Suppressor macrophage treated with lipopolysaccharide for 4 hours (primary cell): ENCODE measurements around the gene EXO1.
"Not testable (repeated sequence)": the region's sequence is repeated elsewhere in the genome, so short reads cannot be mapped to it uniquely, and the experiment has no call there.

Experiments used
- DNase-seq: peaks from one replicate; pipeline ENCODE4 v3.0.0-alpha.2; 2020

The EXO1 gene

DNA sequence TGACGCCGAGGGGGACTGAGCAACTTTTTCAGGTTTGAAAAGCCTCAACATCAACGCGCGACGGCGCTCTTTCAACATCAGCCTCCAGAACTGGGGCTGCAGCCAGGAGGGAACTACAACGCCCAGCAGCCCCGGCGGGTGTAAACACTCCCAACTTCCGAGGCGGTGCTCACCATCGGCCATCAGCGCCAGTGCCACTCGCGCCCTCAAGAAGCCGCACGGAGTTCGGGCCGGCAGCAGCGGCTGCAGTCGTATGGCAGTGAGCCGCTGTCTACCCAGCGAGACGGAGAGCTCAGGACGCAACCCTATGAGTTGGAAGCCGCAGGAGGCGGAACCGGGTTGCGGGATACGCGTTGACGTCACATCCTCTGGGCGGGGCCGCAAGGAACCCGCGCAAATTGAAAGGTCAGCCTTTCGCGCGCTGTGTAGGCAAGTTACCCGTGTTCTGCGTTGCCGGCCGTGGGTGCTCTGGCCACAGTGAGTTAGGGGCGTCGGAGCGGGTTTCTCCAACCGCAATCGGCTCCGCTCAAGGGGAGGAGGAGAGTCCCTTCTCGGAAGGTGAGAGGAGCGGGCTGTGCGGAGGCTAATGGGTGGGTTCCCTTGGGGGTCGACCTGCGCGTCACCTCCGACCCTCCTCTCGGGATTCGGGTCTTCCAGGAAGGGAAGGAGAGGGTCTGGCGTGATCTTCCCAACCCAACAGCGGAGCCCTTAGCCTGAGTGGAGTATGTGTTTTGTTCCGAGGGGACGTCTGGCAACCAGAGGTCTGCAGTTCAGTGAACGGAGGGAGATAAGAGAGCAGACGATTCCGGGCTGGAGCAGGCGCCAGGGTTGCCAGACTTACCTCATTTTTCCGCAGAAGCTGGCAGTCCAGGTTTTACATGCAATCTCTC lies at the start of gene EXO1:
Gene EXO1 (plus strand): TSS at position 409 of the 890 bp plus-strand sequence. CDS start 2,222 bp downstream, outside the sequence.
- DNase-seq, result peak; percentile 93

DNA sequence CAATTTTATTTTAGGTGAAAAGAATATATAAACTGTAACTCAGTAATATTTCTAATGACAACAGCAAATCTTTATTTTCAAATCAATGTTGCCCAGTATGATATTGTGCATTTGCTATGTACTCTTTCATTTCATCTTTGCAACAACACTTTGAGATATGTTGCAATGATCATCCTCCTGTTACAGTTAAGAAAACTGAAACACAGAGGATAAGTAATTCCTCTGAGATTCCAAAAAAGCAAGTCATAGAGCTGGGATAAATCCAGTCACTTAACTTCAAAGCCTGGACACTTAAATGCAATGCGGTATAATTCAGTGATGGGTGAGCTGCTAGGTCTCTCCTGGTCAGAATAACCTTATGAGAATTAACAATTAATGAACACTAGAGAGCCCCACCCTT lies 48.6 kb upstream of the EXO1 start:
- no peak for DNase-seq

DNA sequence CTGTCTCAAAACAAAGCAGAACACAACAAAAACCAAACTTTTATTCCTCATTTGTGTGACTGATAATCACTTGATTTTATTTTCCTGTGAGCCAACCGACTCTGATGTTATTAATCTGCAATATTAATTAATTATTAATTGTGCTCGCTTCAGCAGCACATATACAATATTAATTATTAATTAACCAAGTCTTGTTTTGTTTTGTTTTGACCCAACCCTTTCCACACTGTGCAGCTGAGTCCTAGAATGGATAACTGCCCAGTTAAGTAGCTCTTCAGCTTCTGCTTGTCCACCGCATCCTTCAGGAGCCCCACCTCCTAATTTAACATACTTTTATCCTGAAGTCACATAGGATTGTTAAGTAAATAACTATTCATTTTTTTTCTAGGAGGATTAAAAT lies 47.4 kb upstream of the EXO1 start:
- DNase-seq, result no peak

DNA sequence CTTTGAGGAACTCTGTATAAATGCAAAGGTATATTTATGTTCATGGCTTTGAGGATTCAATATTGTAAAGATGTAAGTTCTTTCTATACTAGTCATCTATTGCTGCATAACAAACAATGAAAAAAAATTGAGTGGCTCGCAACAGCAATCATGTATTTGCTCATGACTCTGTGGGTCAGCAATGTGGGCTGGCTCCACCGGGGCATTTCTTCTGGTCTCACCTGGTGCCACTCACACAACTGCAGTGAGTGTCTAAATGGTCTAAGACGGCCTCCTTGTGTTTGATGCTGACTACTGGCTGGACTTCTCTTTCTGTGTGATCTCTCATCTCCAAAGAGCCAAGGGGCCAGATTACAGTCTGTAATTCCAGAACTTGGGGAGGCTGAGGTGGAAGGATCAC lies 45.1 kb upstream of the EXO1 start:
- DNase-seq, result no peak

DNA sequence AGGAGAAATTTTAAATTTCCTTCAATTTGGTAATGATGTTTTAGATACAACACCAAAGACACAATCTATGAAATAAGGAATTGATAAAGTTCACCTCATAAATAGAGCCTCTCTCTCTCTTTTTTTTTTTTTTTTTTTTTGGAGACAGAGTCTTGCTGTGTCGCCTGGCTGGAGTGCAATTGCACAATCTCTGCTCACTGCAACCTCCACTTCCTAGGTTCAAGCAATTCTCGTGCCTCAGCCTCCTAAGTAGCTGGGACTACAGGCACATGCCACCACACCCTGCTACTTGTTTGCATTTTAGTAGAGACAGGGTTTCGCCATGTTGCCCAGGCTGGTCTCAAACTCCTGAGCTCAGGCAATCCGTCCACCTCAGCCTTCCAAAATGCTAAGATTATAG lies 43.3 kb upstream of the EXO1 start:
- DNase-seq, result not testable (repeated sequence)

DNA sequence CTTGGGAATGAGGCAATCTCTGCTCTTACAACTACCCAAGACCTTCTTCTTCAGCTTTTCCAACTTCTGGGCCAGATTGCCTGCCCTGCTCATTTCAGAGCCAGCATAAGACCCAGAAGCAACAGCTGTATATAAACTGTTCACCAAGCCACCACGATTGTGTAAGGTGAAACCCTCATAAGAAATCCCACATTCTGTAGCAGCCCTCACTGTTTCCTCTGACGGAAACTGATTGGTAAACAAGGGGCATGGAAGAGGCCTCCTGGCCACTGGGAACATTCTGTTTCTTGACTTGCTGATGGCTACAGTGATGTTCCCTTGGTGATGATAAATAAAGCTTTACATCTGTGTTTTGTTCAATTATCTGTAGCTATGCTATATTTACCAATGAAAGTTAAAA lies 39.7 kb upstream of the EXO1 start:
- no peak for DNase-seq

DNA sequence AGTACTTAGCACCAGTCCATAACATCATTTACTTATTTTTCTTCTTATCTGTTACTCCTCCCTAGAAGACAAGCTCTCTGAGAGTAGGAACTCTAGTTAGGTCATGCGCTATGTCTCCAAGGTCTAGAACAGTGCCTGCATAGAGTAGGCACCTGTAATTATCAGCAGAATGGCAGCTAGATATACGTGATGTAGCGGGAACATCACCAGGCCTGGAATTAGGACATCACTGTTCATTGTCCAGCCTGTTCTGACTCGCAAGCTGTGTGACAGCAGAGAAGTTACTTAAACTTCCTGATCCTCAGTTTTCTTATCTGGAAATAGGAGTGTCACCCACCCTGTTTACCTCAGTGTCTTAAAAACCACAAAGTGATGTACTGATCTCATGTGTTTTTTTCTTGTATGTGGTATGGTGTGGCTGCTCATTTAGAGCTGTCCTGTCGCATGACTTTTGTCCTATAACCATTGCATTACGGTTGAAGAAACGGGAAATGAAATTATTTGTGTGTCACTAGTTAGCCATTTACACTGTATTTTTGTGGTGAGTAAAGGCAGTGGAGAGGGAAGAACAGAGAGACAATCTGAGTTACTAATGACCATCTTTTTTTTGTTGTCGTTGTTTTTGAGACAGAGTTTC lies 37.1 kb upstream of the EXO1 start:
- DNase-seq, result peak; percentile 74

DNA sequence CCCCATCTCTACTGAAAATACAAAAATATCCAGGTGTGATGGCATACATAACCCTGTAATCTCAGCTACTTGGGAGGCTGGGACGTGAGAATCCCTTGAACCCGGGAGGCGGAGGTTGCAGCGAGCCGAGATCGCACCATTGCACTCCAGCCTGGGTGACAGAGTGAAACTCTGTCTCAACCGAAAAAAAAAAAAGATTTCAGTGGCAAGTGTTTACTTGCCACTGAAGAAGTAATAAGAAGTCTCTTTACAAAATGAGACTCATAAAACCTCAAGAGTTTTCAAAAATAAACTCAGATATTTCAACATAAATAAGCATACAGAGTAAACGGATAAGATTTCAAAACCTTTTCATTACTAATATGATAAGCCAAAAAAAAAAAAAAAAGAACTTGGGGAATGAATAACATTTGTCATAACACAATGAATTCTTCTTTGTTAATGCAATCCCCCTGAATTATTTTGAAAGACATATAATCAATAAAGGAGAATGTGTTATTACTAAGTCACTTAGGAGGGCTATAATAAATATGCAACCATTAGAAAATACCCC lies 34.2 kb upstream of the EXO1 start:
- DNase-seq, result no peak

DNA sequence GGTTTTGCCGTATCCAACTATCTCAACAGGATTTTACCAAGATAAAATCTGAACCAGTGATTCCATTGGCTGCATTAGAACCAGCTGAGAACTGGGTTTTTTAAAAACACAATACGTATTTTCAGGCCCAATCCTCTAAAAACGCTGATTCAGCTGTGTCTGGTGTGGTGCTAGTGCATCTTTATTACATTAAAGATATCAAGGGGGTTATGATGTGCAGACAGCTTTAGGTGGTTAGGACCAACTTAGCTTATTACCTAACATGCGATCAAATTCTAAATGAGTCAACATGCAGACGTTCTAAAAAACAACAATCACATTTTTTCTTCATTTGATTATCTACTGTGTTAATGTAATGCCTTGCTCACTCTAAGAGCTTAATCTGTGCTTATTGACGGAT lies 32.0 kb upstream of the EXO1 start:
- no peak for DNase-seq

DNA sequence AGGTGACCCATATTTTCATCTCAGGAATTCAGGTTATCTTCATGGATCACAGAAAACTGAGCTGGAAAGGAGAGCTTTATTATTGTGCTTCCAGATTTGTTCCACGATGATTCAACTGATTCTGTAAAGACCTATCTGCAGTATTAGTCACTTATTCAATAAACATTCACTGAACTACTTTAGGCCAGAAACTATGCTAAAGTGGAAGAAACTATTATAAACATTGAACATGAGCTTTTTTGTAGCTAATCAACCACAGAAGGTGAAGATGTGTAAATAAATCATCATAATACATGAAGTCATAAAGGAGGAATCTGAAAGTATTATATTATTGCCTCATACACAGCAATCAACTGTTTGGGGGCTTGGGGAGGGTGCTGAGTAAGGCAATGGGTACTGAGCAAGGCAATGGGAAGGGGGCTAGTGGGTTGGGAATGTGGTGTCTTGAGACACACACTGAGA lies 30.6 kb upstream of the EXO1 start:
- DNase-seq, result no peak

DNA sequence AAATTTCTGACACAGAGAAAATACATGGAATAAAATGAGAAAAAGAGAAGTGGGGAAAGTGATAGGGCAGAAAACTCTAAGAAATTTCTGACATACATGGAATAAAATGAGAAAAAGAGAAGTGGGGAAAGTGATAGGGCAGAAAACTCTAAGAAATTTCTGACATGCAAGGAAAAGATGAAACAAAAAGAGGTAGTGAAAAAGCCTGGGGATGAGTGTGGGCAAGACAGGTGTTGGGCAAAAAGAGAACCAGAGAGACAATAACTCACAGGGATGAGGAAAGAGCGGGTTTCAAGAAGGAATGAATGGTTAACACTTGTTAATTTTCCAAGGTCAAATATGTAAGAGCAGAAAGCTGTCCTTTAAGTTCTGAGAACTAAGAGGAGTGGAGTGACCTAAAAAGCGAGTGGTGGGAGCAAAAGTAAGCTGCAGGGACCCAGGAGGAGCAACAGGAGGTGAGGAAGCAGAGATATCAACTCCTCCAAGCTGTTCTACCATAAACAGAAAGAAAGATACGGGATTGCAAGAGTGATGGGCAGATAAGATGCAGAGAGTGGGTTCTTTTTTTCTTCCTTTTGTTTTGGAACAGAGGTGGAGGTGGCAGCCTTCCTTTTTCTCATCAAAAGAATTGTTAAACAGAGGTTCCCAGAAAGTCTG lies 29.9 kb upstream of the EXO1 start:
- DNase-seq, result peak; percentile 50

DNA sequence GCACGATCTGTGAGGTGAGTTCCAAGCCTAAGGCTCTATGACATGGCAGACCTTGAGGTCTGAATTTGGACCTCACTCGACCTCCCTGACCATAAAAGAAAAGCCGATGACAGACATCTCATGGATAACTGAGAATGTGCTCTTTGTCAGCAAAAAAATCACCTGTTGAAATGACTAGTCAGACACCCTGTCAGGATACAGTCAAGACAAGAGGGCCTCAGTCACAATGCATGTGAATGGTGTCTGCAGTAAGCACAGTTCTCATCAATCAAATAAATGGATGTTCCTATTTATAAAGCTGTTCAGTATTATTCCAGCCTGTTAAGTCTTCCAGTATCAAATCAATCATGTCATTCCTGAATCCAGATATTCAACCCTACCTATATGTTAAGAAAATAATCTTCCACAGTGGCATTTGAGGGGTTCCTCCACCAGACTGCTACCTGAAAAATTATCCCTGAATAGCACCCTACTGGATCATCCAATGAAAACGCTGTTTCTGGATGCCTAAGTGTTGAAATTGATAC lies 28.6 kb upstream of the EXO1 start:
- no peak for DNase-seq

DNA sequence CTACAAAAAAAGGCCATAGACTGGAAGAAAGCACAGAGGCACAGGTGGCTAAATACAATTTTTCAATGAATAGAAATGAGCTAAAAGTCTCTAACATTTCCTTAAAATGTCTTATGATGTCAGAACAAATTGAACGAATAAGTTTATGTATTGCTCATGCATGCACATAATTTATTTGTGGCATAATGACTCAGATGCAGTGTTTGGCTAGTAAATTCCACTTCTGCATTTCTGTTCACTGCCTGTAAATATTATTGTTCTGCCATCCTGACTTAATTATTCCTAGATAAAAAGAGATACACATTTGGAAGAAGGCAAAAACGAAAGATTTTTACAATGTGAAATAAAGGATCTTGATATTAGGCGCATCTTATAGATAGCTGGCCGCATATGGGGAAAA lies 26.6 kb upstream of the EXO1 start:
- peak; percentile 78 for DNase-seq

DNA sequence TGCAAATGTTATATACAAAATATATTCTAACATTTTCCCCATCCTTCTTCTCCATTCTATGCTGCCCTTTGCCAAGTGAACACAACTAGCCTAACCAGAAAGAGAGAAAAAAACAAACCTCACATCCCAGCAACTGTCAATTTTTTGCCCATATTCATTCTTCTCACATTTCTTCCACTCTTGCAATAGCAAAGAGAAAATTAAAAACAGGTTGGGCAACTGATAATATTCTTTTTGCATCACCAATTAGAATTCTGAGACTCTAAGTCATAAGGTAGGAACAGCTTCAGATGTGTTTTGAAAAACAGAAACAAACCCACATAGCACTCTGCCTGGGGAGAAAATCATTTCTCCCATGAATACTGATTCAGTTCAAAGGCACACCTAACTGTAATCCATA lies 25.2 kb upstream of the EXO1 start:
- no peak for DNase-seq

DNA sequence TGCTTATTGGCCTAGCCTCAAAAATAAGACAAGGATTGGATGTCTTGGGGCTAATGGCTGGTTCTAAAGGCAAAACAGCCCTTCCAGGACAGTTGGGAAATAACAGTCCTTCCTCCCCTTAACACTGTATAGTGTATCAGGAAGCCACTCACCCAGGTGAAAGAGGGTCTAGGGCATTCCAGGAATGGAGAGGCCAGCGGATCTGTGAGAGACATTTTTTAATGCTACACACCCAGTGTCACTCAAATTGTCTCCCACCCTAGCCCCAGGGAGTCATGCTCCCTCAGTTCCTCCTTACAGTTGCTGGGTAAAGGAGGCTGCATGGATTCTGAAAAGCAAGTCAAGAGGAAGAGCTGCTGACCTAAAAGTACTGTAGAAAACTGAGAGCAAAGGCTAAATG lies 24.1 kb upstream of the EXO1 start:
- no peak for DNase-seq

DNA sequence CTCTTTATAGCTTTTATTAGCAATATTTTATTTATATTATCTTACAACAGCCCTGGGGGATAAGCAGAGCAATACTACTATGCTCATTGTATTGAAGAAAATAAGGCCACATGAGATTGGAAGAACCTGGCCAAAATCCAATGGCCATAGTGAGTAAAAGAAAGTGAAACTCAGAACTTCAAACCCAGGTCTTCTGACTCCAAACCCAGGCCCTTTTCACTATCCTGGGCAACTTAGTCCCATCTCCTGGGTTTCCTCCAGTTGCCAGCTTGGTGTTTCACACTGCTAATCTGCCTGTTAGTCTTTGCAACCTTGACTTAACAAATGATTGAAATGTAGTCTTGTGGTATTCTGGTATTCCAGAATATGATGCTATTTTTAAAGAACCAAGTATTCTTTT lies 22.4 kb upstream of the EXO1 start:
- DNase-seq, result peak; percentile 24

DNA sequence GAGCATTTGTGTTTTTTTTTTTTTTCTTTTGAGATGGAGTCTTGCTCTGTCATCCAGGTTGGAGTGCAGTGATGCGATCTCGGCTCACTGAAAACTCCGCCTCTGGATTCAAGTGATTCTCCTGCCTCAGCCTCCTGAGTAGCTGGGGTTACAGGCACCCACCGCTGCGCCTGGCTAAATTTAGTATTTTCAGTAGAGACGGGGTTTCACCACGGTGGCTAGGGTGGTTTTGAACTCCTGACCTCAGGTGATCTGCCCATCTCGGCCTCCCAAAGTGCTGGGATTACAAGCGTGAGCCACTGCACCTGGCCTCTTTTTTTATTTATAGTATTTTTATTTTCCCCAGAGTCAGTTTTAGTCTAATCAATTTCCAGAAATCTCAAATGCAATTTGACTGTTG lies 21.4 kb upstream of the EXO1 start:
- not testable (repeated sequence) for DNase-seq

DNA sequence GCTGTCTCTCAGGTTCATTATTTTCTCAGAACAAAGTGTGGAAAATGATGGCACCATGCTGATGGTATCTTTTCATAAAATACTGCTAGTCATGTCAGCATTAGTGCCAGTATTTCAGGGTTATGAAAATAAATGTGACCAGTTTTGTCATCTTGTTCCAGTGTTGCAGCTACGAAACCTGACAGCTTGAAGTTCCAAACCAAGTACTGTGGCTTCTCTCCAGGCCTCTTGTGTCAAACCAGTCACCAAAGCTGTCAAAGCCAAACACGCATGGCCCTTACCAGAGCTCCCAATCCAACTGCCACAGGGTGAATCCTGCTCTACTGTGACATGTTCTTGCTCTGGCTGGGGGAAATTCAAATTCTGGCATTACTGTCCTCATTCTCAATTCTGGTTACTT lies 20.7 kb upstream of the EXO1 start:
- DNase-seq, result no peak

DNA sequence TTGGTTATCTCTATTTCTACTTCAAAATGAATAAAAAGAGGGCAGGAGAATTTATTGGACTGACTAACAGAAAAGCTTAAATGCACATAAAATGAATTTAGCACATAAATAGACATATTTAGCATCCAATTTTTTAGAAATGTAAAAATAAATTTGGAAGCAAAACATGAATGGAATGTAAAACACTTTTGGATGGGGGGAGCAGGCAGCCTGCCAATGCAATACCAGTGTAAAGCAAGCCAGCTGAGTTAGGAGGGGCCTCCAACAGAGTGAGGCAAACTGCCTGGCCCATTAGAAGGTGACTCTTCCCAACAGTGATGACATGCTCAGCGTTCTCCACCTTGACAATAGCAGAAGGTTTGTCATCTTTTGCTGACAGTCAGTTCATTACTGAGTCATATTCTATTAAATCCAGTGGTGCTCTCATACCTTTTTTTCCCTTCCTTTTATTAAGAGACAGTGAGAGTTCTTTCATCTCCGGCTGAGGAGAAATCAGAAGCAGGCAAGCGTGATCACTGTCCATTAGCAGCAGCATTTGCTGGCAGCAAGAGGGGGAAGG lies 19.5 kb upstream of the EXO1 start:
- DNase-seq, result no peak

DNA sequence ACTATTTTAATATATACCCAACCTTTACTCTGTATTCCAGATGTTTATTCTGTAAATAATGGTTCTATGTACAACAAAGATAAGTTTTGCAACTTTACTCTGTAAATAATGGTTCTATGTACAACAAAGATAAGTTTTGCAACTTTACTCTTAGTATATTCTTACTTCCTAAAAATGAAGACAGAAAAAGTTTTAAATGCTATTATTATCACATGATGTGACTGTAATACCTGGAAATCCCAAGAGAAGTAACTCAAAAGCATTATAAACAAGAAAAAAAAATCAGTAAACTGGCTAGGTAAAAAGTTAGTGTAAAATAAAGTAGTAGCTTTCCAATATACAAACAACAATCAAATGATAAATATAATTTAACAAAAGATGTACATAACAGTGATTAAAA lies 18.5 kb upstream of the EXO1 start:
- DNase-seq, result no peak

DNA sequence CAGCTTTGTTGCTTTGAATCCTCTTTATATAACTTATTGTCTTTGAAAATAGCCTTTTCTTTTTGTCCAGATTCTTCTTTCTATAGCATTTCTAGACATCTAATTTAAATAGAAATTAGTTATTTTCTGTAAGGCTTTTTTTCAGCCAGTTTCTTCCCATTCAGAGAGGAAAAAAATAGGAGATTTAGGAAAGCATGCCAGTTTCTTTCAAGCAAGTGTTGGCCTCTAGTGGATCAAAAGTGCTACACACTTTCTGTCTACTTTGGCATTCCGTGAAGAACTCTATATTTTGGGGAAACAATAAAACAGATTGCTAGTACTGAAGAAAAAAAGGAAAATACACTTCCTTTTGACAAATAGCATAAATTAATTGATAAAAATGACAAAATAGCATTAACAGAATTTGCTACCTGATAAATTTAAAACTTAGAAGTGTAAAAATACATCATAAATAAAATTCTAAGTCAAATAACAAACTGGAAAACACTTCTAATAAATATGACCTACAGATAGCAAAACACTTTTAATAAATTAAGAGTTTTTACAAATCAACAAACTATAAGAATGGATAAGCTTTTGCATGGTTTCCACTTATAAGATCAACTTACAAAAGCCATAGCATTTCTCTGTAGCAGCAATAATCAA lies 13.1 kb upstream of the EXO1 start:
- peak; percentile 55 for DNase-seq

DNA sequence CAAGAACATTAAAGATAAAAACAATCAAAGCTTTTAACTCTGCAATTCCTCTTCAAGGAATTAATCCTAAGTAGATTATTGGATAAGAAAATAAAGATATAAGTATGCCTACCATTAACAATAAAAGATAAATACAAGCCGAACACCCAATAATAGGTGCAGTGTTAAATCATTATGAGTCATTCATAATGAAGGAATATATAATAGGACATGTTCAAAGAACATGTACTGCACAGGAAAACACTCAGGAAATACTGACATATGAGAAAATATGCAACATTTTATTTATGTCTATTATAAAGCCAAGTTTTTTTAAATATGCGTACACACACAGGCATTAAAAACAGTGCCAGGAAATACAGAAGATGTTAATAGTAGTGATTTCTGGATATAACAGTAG lies 11.1 kb upstream of the EXO1 start:
- no peak for DNase-seq
